ENCODE measurements around the gene ITCH.

Gene ITCH

GRCh38 chr20:34549929-34550305 is 186.8 kb downstream of the ITCH start:
- no peak for DNase-seq (ENCODE audit: low spot score)

GRCh38 chr20:34552569-34552968 is 189.5 kb downstream of the ITCH start:
- no peak for DNase-seq (ENCODE audit: low spot score)

DNA sequence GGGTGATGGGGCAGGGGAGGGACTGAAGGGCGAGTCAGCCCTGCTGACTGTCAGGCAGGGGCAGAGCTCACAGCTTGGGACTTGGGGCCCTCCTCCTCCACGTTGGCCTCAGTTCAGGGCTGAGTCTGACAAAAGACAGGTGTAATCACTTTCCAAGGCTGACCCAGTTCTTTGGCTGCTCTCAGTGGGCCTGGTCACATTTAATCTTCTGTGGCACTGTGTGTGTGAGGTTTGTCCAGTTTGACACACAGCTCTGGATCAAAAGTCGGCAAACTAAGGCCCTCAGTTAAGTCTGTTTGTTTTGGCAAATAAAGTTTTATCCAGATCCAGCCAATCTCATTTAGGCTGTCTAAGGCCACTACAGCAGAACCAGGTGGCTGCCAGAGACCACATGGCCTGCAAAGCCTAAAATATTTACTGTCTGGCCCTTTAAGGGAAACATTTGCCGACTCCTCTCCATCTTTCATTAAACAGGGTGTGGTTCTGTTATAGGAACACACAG is 190.3 kb downstream of the ITCH start:
- DNase-seq (ENCODE audit: low spot score), result no peak

- no peak for DNase-seq (ENCODE audit: low spot score)
Measured at GRCh38 chr20:34557936-34558319, 194.9 kb downstream of the ITCH start.

GRCh38 chr20:34558320-34559218 is 195.5 kb downstream of the ITCH start, which contains the start of gene MAP1LC3A:
Gene MAP1LC3A, plus strand, starts transcription at chr20:34558718. Its CDS starts 151 bp downstream, at chr20:34558869.
- DNase-seq (ENCODE audit: low spot score), result no peak

DNA sequence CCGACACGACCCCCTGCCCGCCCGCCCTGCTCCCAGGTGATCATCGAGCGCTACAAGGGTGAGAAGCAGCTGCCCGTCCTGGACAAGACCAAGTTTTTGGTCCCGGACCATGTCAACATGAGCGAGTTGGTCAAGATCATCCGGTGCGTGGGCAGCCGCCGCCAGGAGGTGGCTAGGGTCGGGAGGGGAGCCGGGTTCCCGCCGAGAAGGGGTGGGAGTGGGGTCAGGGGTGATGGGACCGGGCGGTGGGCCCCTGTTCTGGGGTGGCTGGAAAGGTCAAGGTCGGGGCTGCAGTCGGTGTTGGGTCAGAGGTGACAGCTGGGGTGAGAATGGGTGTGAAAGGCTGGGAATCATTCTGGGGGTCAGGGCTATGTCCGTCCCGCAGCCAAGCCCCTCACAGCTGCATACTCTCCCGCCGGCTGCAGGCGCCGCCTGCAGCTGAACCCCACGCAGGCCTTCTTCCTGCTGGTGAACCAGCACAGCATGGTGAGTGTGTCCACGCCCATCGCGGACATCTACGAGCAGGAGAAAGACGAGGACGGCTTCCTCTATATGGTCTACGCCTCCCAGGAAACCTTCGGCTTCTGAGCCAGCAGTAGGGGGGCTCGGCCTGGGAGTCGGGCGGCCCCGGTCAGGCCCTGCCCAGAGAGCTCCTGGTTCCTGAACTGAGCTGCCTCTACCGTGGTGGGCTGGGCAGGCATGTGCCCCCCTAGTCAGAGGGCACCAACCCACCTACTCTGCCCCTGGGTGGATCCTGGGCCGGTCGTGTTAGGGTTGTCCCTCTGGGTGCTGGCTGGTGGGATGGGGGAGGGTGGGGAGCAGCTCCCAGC is 196.5 kb downstream of the ITCH start:
- no peak for DNase-seq (ENCODE audit: low spot score)

DNA sequence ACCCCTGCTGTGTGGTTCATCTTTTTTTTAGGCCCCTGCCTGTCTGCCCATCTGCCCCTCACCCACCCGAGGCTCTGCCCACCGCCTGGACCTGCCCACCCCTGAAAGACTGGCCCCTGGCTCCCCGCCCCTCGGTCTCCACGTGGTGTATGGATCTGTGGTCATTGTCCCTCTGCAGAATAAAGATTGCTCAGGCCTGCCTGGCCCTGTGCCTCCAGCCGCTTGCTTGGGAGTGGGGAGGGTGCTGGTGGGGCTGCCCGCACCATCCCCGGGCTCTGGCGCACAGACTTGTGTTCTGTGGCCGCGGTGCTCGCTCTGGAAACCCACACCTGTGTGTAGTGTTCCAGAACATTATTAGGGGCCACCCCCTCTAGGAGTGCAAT is 197.1 kb downstream of the ITCH start:
- DNase-seq (ENCODE audit: low spot score), result no peak

DNA sequence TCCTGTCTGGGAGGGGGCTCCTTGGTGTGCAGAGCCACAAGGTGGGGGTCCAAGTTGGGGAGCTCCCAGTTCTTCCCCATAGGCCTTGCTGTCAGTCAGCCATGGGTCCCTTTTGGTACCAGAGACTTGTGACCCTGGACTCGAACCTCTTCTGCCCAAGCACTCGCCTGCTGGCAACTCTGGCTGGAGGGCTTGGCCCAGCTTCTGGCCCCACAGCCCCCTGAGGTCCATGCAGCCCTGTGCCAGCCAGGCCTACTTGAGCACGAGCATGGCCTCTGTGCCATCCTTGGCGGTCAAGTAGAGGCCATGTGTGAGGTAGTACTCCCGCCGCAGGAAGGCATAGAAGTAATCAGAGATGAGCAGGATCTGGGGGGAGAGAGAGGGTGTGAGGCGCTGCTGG is 197.5 kb downstream of the ITCH start:
- no peak for DNase-seq (ENCODE audit: low spot score)
